Pancreas (tissue), 10 donors: ENCODE measurements around the gene NFIA. TPM values are rescaled to one million over a fixed set of nuclear protein-coding genes. Genes with fewer than 3 reads are reported as not detected.
A peak's percentile ranks its signal among the peaks of the same experiment; 100 is the strongest.

Experiments
- ATAC-seq, 4 donors: fragments of 200-7000 bp; cut with Tn5 transposase; one replicate each; pipeline versions ENCODE4 v1.8.0 to v1.9.1; 2020; ENCODE audit warnings: mild to moderate bottlenecking in 4 of 4, moderate library complexity in 4 of 4
- DNase-seq, 6 donors: peaks; one replicate each; pipeline ENCODE4 v3.0.0-alpha.2; 2020
- FAIRE-seq: peaks from 2 replicates; lab custom pipeline; 2012; peaks lifted over from hg19 to GRCh38; lab: Jason Lieb, UNC
- H3K27ac ChIP-seq, 4 donors: fragments of 200-600 bp; sonication (generic); 1 replicate in 3 of 4; 2 replicates in 1 of 4; pipeline versions ENCODE4 v1.5.0 to v1.8.0; 2020
- H3K27me3 ChIP-seq, 4 donors: fragments of 200-600 bp; one replicate each; pipeline ENCODE4 v1.8.0; 2021
- H3K36me3 ChIP-seq, 3 donors: fragments of 200-600 bp; sonication (generic) in 1 of 3; one replicate each; pipeline versions ENCODE4 v1.5.0 to v1.8.0; 2020 to 2021
- H3K4me1 ChIP-seq, 3 donors: fragments of 200-600 bp; one replicate each; pipeline ENCODE4 v1.8.0; 2021
- H3K4me3 ChIP-seq, 4 donors: fragments of 200-600 bp; sonication (generic) in 2 of 4; one replicate each; pipeline versions ENCODE4 v1.5.0 to v1.8.0; 2020 to 2021
- H3K9me3 ChIP-seq, 4 donors: fragments of 200-600 bp; one replicate each; pipeline ENCODE4 v1.8.0; 2021
- CTCF ChIP-seq, 4 donors: fragments of 200-600 bp; sonication (generic) in 3 of 4; IDR thresholded peaks; one replicate each; pipeline versions ENCODE4 v1.5.0 to v1.8.0; 2021; ENCODE audit warnings: antibody characterized with exemption in 4 of 4
- WGBS, 2 donors: extraction: QIAGEN DNeasy Blood & Tissue Kit; methylation state at CpG; one replicate each; pipeline ENCODE4 v1.1.7; 2013; 5-methylcytosine and 5-hydroxymethylcytosine counted together
- intact Hi-C, 3 donors: fragments of 100-400 bp; cut with DNase I; formaldehyde crosslinking; loops; one replicate each; pipeline versions ENCODE4 v1.11.1 to v1.14.2; 2022
- polyA plus RNA-seq, 2 donors: library from polyadenylated mRNA; stranded (reverse); fragments of 200-250 nt; gene quantifications; one replicate each; pipeline ENCODE4 v1.2.3, GENCODE V29; 2013
- total RNA-seq, 6 donors: library from RNA; stranded (reverse); fragmentation: NEBNext Ultra II Directional in 4 of 6; extraction: Animal tissue kit (Norgen Biotek cat#: 25700) in 4 of 6; gene quantifications; one replicate each; pipeline versions ENCODE4 v1.2.1 to v1.2.4, GENCODE V29; 2021 to 2023
- donor health status: healthy with polysubstance abuse.
- donor health status: DM: no; HTN: no; CAD: no; lungs with moderate emphysema.
- donor health status: DM: no; HTN: no; CAD: no.
- donor health status: control.
- donor health status: control.
- donor health status: Bipolar disorder and iron deficiency.
- donor health status: DM: yes; HTN: yes; CAD: no.
- donor health status: DM: no; HTN: no; CAD: no.
- donor health status: DM: no; HTN: no; CAD: no.
- donor health status: DM: yes; HTN: yes; CAD: no.

Gene NFIA
- total and polyA plus RNA-seq, 8 donors, result 4.9 to 48.1 (median 30.2) TPM

- Histone ChIP-seq H3K27ac (no peak overlapping the region), H3K9me3 (no peaks in the 10 kb centered on the region), H3K27me3 (no peaks in the 10 kb centered on the region), H3K4me1 (peaks cover 23 to 70% (median 55%) of the 10 kb centered on the region in 3 donors), H3K4me3 (no peak overlapping the region), H3K36me3 (no peaks in the 10 kb centered on the region)
- WGBS, 2 donors, result 40 to 48% methylated on average over 4 of the region's 4 CpGs
- ATAC-seq (no peak), FAIRE-seq (peak; percentile 47), DNase-seq (no peak)
- TF ChIP-seq CTCF (IDR thresholded peaks at IDR 0.05), result no peak
- intact Hi-C loops, result no loop called here
Measured at GRCh38 chr1:61094677-61095469, 12.5 kb downstream of the NFIA start.

DNA sequence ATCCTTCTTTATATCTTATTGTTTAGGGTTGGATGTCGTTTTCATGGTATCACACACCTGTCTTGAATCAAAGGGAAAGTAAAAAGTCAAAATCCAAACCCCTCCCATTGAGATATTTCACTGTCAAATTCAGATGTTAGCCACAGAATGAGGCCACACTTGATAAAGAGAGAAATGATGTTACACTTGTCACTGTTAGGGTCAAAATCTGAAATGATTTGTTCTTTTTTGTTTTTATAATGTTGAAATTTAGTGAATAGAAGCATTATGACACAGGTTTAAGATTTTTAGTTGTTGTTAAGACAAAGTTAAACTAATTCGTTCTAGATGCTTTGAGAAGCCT lies 13.1 kb downstream of the NFIA start:
- H3K9me3 ChIP-seq, result no peaks in the 10 kb centered on the region
- whole genome bisulfite sequencing, 2 donors, result 51 to 66% methylated on average over 2 of the region's 2 CpGs
- H3K4me1 ChIP-seq, result peaks cover 23 to 65% (median 53%) of the 10 kb centered on the region in 3 donors
- no peaks in the 10 kb centered on the region for H3K36me3 ChIP-seq
- H3K27me3 ChIP-seq, result no peaks in the 10 kb centered on the region
- H3K27ac ChIP-seq, result no peak overlapping the region
- TF ChIP-seq CTCF (IDR thresholded peaks at IDR 0.05), result no peak
- intact Hi-C loops, result no loop called here
- no peak for ATAC-seq
- no peak for FAIRE-seq
- no peak overlapping the region for H3K4me3 ChIP-seq
- no peak for DNase-seq

DNA sequence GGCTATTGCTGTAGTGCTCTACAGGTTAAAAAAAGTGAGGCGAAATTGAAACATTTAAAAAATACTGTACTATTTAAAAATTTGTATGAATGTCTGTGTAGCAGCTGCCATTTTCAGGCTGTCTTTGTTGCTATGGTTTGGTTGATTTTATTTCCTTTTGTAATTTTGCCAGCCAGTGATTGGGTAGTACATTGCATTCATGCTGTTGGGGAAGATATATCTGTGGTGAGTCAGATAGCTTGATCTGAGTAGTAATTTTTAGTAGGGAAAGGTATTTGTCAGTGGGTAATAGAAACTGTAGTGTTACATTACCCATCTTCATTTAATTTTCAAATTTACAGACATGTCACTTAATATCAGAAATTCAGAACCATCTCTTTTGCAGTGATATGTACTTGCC lies 15.0 kb downstream of the NFIA start:
- H3K36me3 ChIP-seq, result no peaks in the 10 kb centered on the region
- H3K4me3 ChIP-seq, result no peak overlapping the region
- DNase-seq (no peak), ATAC-seq (peak; percentile 48 to 69 (median 60)), FAIRE-seq (no peak)
- intact Hi-C loops, result no loop called here
- no peaks in the 10 kb centered on the region for H3K9me3 ChIP-seq
- H3K4me1 ChIP-seq, result peaks cover 15 to 54% (median 39%) of the 10 kb centered on the region in 3 donors
- no peak for TF ChIP-seq CTCF (IDR thresholded peaks at IDR 0.05)
- WGBS, 2 donors, result 98 to 99% methylated on average over 1 of the region's 1 CpG
- no peaks in the 10 kb centered on the region for H3K27me3 ChIP-seq
- H3K27ac ChIP-seq, result no peak overlapping the region

DNA sequence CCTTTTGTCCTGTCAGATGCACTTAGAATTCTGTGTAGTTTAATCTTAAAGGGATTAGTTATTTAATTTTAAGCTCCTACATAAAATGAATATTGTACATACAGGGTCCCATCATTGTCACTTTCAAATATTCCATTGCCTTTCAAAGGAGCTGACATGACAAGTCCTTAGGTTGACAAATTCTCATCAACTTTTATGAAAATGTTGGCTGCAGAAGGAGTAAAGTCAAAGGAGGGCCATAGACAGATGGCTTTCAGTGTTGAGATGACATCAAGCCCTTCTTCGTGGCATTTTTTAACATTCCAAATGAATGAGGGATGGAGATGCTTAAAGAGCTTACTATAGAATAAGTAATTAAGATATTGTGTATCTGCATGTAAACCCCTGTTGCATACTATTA lies 15.4 kb downstream of the NFIA start:
- TF ChIP-seq CTCF (IDR thresholded peaks at IDR 0.05), result no peak
- peaks cover 11 to 54% (median 35%) of the 10 kb centered on the region in 3 donors for H3K4me1 ChIP-seq
- H3K36me3 ChIP-seq, result no peaks in the 10 kb centered on the region
- FAIRE-seq (no peak), DNase-seq (no peak), ATAC-seq (no peak)
- intact Hi-C loops, result no loop called here
- H3K27ac ChIP-seq, result no peak overlapping the region
- H3K9me3 ChIP-seq, result no peaks in the 10 kb centered on the region
- no peak overlapping the region for H3K4me3 ChIP-seq
- WGBS, 2 donors, result 74 to 81% methylated on average over 1 of the region's 1 CpG
- no peaks in the 10 kb centered on the region for H3K27me3 ChIP-seq

GRCh38 chr1:61098333-61098732 lies 16.0 kb downstream of the NFIA start:
- H3K4me1 ChIP-seq, result peaks cover 12 to 53% (median 32%) of the 10 kb centered on the region in 3 donors

More at GRCh38 chr1:61098333-61098732, 16.0 kb downstream of the NFIA start:
- TF ChIP-seq CTCF (IDR thresholded peaks at IDR 0.05), result no peak
- WGBS, 2 donors, result 62 to 67% methylated on average over 3 of the region's 3 CpGs
- no peak for FAIRE-seq
- Histone ChIP-seq H3K4me3 (no peak overlapping the region), H3K36me3 (no peaks in the 10 kb centered on the region), H3K27me3 (no peaks in the 10 kb centered on the region), H3K27ac (peak overlapping the region in 1 of 4 donors; percentile 26), H3K9me3 (no peaks in the 10 kb centered on the region)
- no peak for ATAC-seq
- intact Hi-C loops, result no loop called here
- DNase-seq, result no peak
